Measurements from ENCODE around the gene YAE1. TPM values are rescaled to one million over a fixed set of nuclear protein-coding genes. Genes with fewer than 3 reads are reported as not detected.
"Not testable (repeated sequence)": the region's sequence is repeated elsewhere in the genome, so short reads cannot be mapped to it uniquely, and the experiment has no call there.

The YAE1 gene
- total RNA-seq, 6 experiments from 2014 or later: 5.4 to 11.2 (median 7.4) TPM

DNA sequence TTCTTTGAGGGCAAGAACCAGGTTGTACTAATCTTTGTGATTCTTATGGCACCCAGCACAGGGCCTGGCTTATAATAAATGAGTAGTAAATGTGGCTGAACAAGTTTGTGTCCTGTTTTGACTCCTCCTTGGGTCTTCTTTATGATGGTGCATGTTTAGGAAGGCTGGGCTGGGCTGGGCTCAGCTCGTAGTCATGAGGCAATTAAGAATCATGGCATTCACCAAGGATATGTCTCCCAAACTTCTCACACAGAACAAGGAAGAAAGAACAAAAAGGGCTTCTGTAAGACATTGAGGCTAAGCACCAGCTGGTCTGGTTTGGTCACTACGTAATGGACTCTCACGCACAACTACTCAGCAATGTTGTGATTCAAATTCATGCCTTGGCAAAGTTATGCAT is 30.5 kb upstream of the YAE1 start:
- Histone ChIP-seq H3K27me3 (no peaks in the 10 kb centered on the region), H3K4me1 (no peaks in the 10 kb centered on the region), H3K27ac (no peak overlapping the region), H3K9me3 (no peaks in the 10 kb centered on the region), H3K36me3 (no peaks in the 10 kb centered on the region), H3K4me3 (no peak overlapping the region)
- intact Hi-C loops (cut with DNase I): no loop called here
- WGBS (ENCODE audit: insufficient coverage, low coverage, low lambda C conversion rate, missing lambda C conversion rate): 78% methylated on average over 3 of the region's 3 CpGs
- TF ChIP-seq, protein P1, sequence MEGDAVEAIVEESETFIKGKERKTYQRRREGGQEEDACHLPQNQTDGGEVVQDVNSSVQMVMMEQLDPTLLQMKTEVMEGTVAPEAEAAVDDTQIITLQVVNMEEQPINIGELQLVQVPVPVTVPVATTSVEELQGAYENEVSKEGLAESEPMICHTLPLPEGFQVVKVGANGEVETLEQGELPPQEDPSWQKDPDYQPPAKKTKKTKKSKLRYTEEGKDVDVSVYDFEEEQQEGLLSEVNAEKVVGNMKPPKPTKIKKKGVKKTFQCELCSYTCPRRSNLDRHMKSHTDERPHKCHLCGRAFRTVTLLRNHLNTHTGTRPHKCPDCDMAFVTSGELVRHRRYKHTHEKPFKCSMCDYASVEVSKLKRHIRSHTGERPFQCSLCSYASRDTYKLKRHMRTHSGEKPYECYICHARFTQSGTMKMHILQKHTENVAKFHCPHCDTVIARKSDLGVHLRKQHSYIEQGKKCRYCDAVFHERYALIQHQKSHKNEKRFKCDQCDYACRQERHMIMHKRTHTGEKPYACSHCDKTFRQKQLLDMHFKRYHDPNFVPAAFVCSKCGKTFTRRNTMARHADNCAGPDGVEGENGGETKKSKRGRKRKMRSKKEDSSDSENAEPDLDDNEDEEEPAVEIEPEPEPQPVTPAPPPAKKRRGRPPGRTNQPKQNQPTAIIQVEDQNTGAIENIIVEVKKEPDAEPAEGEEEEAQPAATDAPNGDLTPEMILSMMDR (IDR thresholded peaks at IDR 0.05): no peak
- TF ChIP-seq POLR2A (IDR thresholded peaks at IDR 0.05): no peak
- no peak for ATAC-seq
- DNase-seq: no peak

DNA sequence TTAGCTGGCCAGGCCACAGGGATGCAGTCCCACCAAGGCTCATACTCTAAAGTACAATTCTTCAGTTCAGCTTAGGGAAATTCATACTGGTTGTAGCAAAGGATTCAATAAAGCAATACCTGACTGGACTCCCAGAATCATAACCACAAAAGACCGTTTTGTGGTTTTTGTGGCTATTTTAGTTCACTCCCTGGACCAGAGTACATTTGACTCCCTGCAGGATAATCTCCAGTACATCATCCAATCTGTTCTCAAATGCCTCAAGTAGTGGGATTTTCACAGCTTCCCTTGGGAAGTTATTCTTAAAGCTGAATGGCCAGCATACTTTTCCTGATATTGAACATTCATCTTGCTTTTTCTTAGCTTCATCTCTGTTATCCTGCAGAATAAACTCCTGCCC is 29.3 kb upstream of the YAE1 start:
- H3K27ac ChIP-seq: no peak overlapping the region
- no peak overlapping the region for H3K4me3 ChIP-seq
- no peaks in the 10 kb centered on the region for H3K4me1 ChIP-seq
- intact Hi-C loops (cut with DNase I): no loop called here
- no peaks in the 10 kb centered on the region for H3K27me3 ChIP-seq
- WGBS (ENCODE audit: insufficient coverage, low coverage, low lambda C conversion rate, missing lambda C conversion rate): 38% methylated on average over 1 of the region's 1 CpG
- DNase-seq (no peak), ATAC-seq (no peak)
- H3K9me3 ChIP-seq: no peaks in the 10 kb centered on the region
- TF ChIP-seq POLR2A (IDR thresholded peaks at IDR 0.05): no peak
- TF ChIP-seq, protein P1 (IDR thresholded peaks at IDR 0.05): no peak
- H3K36me3 ChIP-seq: no peaks in the 10 kb centered on the region

DNA sequence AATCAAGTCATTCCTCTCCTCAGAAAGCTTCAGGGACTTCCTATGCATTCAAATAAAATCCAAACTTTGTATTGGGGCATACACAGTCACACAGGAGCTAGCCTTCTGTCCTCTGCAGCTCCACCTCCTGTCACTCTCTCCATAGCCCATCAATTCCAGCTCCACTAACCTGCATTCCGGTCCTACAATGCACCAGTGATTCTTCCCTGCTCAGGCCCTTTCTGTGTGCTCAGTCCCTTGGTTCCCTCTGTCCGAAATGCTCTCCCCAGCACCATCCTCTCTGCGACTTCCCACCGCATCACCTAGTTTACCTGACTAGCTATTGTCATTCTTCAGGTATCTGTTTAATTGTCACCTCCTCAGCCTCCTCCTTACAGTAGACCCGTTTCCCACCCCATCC is 26.4 kb upstream of the YAE1 start:
- no peak overlapping the region for H3K27ac ChIP-seq
- 47% methylated on average over 5 of the region's 5 CpGs for WGBS (ENCODE audit: insufficient coverage, low coverage, low lambda C conversion rate, missing lambda C conversion rate)
- intact Hi-C loops (cut with DNase I): no loop called here
- no peak for TF ChIP-seq POLR2A (IDR thresholded peaks at IDR 0.05)
- TF ChIP-seq, protein P1 (IDR thresholded peaks at IDR 0.05): no peak
- no peaks in the 10 kb centered on the region for H3K9me3 ChIP-seq
- DNase-seq: no peak
- no peaks in the 10 kb centered on the region for H3K27me3 ChIP-seq
- H3K4me3 ChIP-seq: no peak overlapping the region
- H3K36me3 ChIP-seq: no peaks in the 10 kb centered on the region
- no peaks in the 10 kb centered on the region for H3K4me1 ChIP-seq
- ATAC-seq: no peak

DNA sequence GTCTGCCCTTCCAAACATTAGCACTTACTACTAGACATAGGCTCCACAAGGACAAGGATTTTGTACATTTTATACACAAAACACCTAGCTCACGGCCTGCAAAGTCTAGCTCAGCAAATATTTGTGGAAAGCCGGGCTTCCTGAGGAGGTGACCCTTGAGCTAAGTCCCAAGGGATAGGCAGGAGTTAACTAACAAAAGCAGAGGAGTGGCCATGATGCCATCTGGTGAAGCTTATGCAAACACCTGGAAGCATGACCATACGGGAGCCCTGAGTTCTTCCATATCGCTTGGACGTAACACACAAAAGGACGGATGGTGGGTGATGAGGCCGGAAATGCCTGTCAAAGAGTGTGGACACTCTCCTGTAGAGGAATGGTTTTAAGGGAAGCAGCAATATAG is 25.9 kb upstream of the YAE1 start:
- Histone ChIP-seq H3K27me3 (no peaks in the 10 kb centered on the region), H3K36me3 (no peaks in the 10 kb centered on the region), H3K9me3 (no peaks in the 10 kb centered on the region), H3K27ac (no peak overlapping the region), H3K4me3 (no peak overlapping the region), H3K4me1 (no peaks in the 10 kb centered on the region)
- no peak for TF ChIP-seq POLR2A (IDR thresholded peaks at IDR 0.05)
- TF ChIP-seq, protein P1 (IDR thresholded peaks at IDR 0.05): no peak
- ATAC-seq (no peak), DNase-seq (no peak)
- intact Hi-C loops (cut with DNase I): no loop called here
- WGBS (ENCODE audit: insufficient coverage, low coverage, low lambda C conversion rate, missing lambda C conversion rate): 49% methylated on average over 7 of the region's 7 CpGs

DNA sequence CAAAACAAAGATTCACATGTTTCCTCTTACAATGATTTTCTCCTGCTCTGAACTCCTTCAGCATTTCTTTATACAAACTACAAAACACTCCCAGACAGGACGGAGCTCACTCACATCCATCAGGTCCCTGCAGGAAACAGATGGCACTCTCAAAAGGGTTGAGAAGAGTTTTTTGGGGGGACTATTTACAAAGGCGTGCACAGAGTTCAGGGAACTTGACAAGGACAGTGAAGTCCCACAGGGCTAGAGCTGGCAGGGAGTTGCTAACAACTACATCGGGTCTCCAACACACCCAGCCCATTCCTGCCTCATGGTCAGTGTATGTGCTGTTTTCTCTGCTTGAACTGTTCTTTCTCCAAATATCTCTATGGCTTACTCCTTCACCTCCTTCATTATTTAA is 24.7 kb upstream of the YAE1 start:
- 27% methylated on average over 3 of the region's 3 CpGs for WGBS (ENCODE audit: insufficient coverage, low coverage, low lambda C conversion rate, missing lambda C conversion rate)
- no peaks in the 10 kb centered on the region for H3K4me1 ChIP-seq
- no peak overlapping the region for H3K27ac ChIP-seq
- no peak for TF ChIP-seq POLR2A (IDR thresholded peaks at IDR 0.05)
- TF ChIP-seq, protein P1 (IDR thresholded peaks at IDR 0.05): no peak
- no peaks in the 10 kb centered on the region for H3K36me3 ChIP-seq
- H3K27me3 ChIP-seq: no peaks in the 10 kb centered on the region
- ATAC-seq (no peak), DNase-seq (no peak)
- H3K4me3 ChIP-seq: no peak overlapping the region
- intact Hi-C loops (cut with DNase I): no loop called here
- no peaks in the 10 kb centered on the region for H3K9me3 ChIP-seq

DNA sequence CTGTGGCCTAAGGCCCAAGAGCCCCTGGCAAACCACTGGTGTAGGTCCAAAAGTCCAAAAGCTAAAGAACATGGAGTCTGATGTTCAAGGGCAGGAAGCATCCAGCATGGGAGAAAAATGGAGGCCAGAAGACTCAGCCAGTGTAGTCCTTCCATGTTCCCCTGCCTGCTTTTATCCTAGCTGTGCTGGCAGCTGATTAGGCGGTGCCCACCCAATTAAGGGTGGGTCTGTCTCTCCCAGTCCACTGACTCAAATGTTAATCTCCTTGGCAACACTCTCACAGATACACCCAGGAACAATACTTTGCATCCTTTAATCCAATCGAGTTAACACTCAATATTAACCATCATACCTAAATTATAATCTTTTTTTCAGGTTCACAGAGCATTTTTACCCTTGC is 21.4 kb upstream of the YAE1 start:
- intact Hi-C loops (cut with DNase I); H3K36me3 ChIP-seq: not testable (repeated sequence)
- WGBS (ENCODE audit: insufficient coverage, low coverage, low lambda C conversion rate, missing lambda C conversion rate): 44% methylated on average over 1 of the region's 2 CpGs

More for the DNA sequence above, 21.4 kb upstream of the YAE1 start:
- H3K9me3 ChIP-seq, ATAC-seq, DNase-seq, H3K4me3 ChIP-seq, H3K27me3 ChIP-seq, H3K4me1 ChIP-seq, H3K27ac ChIP-seq: not testable (repeated sequence)

Measured in right lobe of liver (tissue), 6 donors.